HG02678 (cell line): Measurements from ENCODE around the gene FAM83F.
"Not testable (repeated sequence)": the region's sequence is repeated elsewhere in the genome, so short reads cannot be mapped to it uniquely, and the experiment has no call there.

Experiments
- ATAC-seq: cut with Tn5 transposase; IDR thresholded peaks from one replicate; pipeline ENCODE4 v1.9.1; 2021; ENCODE audit warnings: mild to moderate bottlenecking, moderate library complexity; ENCODE audit not compliant: unreplicated experiment

FAM83F gene

DNA sequence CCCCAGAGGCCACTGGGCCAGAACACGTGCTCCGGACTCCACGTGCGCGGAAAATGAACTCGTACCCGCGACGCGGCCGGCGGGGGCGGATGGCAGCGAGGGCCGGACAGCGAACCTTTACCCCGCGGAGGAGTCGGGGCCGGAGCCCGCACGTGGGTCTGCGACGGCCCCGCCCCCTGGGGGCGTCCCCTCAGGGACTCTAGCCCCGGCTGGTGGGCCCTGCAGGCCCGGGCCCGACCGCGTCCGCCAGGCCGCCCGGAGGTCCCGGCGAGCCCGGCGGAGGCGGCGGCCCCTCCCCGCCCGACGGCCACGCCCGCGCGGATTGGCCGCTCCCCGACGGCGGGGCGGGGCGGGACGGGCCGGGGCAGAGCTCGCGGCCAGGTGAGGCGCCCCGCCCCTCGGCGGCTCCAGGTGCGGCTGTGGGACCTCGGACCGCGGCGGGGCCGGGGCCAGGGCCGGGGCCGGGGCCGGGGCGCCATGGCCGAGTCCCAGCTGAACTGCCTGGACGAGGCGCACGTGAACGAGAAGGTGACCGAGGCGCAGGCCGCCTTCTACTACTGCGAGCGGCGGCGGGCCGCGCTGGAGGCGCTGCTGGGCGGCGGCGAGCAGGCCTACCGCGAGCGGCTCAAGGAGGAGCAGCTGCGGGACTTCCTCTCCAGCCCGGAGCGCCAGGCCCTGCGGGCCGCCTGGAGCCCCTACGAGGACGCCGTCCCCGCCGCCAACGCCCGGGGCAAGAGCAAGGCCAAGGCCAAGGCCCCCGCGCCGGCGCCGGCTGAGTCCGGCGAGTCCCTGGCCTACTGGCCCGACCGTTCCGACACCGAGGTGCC lies at the start of gene FAM83F:
Gene FAM83F, plus strand, starts transcription at position 389 of the 827 bp plus-strand sequence. Its CDS starts 89 bp downstream, at position 478.
- no peak for ATAC-seq

DNA sequence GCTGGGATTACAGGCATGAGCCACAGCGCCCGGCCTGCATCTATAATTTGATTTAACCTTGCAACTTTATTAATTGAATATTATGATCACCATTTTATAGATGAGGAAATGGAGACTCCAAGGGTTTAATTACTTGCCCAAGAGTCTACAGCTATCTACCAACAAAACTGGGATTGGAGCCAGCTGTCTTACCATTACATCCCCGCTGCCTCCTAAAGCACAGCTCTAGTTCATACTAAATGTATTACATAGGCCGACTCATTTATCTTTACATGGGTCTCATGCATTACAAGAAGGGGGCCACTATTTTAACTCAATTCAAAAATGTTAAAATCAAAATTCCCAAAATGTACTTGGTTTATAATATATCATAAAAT lies 48.6 kb upstream of the FAM83F start:
- no peak for ATAC-seq

DNA sequence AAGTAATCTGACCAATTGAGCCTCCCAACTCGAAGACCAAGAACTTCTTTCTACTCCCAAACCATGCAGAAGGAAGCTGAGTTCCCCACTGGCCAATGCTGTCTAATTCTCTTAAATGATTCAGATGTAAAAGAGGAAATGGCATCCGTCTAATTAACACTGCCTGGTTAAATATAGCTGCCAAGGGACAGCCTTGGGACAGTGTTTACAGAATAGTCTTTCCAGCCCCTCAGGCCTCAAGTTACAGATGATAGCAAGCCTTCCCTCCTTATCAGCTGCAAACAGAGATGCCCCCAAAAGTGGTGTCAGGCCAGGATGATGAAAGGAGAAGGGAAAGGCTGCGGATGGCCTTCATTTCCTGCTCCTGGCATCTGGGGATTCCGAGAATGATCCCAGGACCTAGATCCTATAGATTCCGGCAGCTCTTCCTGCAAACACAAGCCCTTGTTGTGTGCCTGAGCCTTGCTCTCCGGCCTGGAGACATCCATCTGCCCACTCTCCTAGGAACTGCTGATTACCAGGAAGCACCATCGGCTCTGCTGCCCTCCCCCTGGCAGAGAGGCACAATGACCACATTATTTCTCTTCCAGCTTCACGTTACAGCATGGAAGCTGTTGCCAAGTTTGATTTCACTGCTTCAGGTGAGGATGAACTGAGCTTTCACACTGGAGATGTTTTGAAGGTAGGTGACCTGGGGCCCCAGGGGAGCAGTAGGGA lies 48.1 kb upstream of the FAM83F start:
- ATAC-seq, result no peak

DNA sequence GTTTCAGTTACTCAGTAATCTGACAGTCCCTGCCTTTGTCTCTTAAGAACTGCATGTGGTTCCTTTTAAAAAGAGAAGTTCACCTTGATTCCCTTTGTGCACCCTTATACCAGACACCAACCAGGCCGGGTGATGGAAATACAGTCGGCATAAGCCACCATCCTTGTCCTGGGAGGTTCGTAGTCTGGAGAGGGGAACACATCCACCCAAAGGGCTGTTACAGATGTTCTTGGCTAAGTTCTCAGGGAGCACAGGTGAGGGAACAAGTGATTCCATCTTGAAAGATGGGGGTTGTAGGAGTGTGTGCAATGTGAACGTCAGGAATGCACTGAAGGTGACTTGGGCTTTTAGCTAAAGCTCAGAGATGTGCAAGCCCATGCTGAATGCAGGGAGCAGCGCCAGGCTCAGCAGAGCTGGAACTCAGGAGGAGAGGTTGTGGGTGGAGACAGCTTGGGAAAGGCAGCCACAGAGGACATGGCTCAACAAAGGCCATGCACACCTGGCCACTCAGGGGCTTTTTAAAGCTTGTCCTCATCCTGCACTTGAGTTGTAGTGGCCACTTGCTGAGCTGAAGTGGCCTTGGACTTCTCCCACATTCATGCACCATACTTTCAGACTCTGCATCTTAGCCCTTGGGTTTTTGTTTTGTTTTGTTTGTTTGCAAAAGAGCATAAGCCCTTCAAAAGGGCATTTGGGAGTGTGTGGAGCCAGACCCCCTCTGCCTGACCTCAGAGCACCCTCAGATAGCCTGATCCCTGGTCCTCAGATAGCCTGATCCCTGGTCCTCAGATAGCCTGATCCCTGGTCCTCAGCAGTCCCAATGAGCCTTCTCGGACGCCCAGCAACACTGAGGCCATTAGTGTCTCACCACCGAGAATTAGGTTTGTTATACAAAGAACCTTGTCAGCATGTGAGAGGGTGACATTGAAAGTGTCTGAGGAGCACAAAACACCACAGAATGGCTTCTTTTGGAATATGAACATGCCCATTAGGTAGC lies 47.2 kb upstream of the FAM83F start:
- ATAC-seq, result no peak

DNA sequence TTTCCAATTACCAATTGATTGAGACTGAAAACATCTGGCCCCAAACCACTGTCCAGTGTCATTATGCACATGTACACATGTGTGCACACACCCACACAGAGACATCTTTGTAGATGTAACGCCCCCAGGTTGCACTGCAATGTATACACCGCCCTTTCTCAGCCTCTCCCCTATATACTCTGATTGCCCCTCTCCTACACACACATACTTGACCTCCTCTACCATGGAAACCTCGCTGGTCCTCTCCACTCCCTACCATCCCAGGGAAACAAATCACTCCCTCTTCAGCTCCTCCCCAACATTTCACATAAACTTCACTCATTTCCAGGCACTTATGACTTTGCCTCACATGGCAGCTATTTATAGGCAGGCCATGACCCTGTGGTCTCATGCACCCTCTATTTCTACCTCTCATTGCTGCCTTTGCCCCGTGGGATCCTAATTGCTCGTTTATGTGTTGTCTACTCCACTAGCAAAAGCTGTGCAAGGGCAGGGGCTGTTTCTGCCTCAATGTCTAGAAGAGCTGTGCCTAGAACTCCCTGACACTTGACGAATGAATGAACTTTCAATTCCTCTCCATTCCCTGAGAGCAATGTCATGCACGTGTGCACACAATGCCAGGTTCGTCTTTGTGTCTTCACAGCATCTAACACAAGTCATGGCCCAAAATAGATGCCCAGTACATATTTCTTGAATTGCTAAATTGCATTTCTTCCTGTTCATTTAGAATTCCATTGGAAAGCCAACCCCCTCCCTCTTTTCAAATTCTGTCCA lies 44.6 kb upstream of the FAM83F start:
- no peak for ATAC-seq

DNA sequence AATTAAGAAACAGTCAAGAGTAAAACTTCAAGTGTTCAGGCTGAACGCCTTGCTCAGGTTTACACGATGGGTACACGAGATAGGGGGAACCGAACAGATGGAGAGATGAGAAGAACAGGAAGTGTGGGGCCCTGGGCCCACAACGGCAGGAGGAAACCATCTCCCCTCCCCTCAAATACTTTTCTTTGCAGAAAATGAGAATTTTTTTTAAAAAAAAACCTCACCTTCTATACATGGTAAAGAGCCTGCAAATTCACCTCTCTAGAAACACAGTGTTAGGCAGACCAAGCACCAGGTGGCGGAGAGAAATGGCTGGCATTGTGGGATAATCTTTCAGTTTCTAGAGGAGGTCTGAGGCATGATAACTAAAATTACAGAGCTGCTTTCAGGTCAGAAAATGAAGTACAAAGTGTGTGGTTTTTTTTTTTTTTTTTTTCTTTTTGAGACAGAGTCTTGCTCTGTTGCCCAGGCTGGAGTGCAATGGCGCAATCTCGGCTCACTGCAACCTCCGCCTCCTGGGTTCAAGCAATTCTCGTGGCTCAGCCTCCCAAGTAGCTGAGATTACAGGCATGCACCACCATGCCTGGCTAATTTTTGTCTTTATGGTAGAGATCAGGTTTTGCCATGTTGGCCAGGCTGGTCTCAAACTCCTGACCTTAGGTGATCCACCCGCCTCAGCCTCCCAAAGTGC lies 43.0 kb upstream of the FAM83F start:
- not testable (repeated sequence) for ATAC-seq

DNA sequence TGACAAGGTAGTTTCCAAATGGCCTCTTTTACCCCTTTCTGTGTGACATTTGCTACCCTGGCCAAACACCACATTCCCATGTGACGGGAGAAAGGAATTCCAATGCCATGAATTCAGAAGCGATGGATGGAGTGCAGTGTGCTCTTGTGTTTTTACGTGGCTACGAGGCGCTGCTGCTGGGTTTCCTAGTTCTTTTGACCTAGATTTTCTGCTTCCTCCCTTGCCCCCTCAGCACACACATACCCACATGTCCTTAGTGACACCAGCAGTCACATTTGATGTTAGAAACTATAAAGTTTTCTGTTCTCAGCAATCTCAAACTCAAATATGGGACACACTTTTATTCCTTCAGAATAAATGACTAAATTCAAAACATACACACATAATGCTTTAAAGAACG lies 42.4 kb upstream of the FAM83F start:
- no peak for ATAC-seq

DNA sequence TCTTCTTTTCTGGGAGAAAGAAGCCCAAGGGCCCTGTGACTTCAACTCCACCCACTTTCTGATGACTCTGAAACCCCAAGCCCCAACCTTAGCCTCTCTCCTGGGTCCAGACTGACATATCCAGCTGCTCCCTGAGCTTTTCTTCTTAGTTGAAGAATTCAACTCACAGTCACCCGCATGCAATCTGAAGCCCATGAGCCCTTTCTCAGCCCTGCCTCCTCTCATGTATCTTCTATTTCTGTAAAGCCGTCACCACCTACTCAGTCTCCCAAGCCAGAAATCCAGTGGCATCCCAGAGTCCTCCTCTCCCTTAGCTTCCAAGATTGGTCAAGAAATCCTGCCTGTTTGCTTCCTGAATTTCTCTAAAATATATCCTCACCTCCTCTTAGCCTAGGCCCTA lies 41.7 kb upstream of the FAM83F start:
- no peak for ATAC-seq

DNA sequence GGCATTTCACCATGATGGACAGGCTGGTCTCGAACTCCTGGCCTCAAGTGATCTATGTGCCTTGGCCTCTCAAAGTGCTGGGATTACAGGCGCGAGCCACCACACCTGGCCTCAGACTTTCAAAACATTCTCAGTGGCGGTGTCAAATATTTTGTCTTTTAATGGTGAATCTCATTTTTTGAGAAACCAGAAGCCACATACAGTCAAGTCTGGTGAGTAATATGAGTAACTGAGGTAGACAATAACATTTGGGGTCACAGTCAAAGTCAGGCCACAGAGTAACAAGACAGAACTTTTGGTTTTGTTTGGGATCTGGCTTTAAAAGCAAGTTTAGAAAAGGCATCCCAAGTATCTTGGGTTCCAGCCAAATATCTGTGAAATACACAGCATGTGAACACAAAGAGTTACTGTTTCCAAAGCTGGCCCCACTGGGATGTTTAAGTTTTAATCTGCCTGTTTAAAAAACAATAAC lies 40.1 kb upstream of the FAM83F start:
- no peak for ATAC-seq

DNA sequence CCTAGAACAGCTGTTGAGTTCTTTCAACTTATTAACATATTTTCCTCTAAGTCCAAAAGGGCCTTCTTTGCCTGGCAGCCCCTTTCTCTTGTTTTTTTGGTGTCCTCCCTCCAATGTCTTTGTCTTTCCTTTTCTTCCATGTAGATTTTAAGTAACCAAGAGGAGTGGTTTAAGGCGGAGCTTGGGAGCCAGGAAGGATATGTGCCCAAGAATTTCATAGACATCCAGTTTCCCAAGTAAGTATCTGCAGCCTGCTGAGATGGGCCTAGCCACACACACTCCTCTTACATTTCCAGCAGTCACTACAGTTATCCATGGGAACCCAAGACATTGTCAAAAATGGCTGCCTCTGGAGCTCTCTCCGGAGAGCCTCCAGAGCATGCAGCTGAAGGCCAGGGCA lies 39.1 kb upstream of the FAM83F start:
- ATAC-seq, result no peak

DNA sequence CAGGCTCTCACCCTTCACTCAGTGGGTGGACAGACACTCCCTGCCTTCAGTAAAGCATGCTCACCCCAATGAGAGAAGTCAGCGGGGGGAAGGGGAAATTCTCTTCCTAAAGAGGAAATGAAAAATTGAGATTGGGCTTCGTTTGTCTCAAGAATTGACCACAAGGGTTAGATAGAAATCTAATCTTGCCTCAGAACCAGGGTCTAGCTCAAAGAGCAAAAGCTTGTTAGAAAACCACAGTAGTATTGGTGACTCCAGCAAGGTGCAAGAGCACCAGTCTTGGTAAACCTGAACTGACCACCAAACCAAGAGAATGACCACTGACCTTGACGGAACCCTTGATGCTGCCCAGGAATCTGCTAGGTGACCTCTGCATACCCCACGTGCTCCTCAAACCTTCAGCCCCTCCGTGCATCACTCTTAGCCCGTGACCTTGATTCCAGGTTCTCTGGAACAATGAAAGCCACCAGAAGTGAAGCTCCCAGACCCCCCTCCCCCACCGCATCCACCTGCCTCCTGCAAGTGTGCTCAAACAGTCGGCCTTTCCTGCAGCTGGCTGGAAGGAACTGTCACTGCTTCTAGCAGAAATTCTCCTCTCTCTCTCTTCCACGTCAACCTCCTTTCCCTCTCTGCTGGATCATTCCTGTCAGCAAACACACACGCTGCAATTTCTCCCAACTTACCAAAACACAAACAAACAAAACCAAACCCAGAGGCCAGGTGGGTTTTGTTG lies 37.7 kb upstream of the FAM83F start:
- no peak for ATAC-seq

DNA sequence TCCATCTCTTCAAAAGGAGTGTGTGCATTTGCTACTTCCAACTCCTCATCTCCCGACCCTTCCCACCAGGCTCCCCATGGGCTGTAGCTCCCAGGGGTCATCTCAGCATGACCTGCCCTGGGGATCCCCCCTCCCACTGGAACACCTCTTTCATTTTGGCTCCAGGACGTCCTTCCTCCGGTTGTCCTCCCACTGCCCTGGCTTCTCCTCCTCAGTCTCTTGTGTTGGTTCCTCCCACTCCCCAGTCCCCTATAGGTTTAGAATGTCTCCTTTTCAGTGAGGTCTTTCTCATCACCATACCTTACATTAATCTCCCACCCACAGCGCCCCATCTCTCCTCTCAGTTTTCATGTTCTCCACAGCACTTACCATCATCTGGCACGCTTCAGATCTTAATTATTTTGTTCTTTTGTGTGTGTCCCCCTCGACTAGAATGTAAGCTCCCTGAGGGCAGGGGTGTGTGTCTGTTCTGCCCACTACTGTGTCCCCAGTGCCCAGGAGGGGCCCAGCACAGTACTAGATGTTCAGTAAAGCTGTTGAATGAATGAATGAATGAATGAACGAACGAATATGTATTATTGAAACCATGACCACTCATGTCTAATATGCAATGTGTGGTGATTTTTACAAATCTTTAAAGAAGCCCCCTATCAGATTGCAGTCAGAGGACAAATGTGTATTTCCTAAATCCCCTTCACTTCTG lies 36.6 kb upstream of the FAM83F start:
- ATAC-seq, result no peak

DNA sequence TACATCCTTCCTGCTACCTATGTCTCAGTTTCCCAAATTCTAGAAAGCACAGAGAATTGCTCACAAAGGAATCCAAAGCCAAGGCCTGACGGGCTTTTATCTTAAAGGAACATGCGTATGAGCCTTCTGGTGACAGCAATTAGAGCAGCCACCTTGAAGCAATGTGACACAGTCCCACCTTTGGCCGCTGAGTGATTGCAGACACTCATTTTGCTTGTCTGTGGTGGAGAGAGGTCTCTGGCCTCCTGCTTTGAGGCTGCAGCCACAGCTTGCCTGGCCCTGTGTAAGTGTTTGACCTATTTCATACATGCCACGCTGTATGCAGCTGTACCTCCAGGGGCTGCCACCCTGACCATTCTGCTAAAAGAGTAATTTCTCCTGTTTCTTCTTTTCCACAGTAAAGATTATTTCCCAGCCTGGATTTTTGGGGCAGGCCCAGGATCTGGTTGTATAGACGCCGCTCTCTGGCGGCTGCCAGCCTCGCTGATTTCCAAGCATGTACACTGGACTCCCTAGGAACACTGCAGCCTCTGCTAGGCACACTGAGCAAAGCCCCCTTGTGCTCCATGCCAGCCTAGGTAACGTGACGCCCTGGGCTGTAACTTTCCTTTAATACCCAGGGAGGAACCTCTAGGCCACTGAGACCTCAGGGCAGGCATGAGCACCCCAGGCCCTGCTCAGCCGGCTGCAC lies 35.7 kb upstream of the FAM83F start:
- no peak for ATAC-seq

DNA sequence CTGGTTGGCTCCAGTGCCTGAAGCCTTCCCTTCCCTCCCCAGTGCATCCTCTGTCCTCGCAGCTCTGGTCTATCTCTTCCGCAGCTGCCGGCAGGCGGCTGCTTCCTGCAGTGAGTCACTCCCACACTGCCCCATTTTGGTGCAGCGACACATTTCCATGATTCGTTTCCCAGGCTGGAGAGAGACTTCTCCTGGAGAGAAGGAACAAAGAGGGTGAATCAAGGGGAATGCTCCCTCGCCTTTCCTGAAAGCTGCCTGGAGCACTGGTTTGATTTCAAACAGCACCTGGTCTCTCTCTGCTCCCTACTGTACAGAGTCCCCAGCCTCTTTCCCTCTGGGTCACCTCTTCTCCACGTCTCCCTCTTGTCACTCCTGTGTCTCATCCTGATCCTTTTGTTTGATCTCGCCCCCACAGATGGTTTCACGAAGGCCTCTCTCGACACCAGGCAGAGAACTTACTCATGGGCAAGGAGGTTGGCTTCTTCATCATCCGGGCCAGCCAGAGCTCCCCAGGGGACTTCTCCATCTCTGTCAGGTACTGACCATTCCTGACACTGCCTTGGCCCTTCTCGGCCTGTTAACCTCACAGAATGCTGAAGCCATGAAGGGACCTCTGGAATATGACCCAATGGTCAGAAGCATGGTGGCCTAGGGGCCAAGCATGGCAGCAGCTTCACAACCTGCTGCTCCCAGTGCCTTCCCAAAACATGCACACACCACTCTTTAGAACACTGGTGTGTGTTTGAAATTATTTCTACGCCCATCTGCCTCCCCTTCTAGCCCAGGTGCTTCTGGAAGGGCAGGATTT lies 34.9 kb upstream of the FAM83F start, which contains the start of gene TMA7B:
Gene TMA7B, plus strand, starts transcription at position 758 of the 808 bp plus-strand sequence. CDS start 3,978 bp downstream, outside the sequence.
- ATAC-seq, result no peak

DNA sequence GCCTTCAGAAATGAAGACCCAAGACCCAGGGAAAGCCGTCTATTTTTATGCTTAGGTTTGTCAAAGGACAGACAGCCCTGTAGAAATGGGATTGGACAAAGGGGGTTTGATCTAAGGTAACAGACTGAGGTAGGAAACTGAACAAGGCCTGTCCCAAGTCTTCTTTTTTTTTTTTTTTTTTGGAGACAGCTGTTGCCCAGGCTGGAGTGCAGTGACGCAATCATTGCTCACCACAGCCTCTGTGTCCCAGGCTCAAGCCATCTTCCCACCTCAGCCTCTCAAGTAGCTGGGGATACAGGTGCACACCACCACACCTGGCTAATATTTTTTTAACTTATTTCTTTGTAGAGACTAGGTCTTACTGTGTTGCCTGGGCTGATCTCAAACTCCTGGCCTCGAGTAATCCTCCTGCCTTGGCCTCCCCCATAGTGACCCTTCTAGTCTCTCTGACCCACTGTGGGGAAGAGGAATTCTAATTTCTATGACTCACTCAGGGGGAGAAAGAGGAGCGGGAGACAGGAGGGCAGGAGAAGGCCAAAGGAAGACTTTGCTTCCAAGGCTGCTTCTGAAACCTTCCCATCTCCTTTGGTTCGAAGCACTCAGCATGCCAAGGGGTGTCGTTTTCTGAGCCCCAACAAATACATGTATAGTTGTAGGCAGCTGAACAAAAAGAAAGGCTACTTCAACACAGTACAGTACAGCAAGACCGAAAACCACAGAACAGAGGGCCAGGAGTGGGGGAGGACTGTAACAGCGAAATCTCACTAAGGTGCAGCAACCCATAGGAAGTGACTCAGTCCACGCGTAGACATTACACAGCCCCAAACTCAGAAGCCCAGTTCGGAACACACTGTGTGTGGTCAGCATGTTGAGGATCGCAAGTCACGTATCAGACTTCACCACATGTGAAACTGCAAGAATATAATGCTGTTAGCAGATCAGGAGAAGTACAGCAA lies 33.7 kb upstream of the FAM83F start:
- peak; percentile 74 for ATAC-seq

DNA sequence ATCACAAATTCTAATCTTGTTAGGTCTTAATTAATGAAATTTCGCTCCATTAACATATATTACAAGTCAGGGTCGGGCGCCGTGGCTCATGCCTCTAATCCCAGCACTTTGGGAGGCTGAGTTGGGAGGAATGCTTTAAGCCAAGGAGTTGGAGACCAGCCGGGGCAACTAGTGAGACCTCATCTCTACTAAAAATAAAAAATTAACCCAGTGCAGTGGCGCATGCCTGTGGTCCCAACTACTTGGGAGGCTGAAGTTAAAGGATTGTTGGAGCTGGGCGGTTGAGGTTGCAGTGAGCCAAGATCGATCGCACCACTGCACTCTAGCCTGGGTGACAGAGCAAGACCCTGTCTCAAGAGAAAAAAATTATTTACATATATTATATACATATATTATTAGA lies 32.7 kb upstream of the FAM83F start:
- no peak for ATAC-seq
